GM18951 (cell line): ENCODE measurements around the gene TCHP.

Source experiments
- POLR2A ChIP-seq: IDR thresholded peaks from 4 replicates; pipeline ENCODE4 v1.6.1; 2011; ENCODE audit warnings: mild to moderate bottlenecking; ENCODE audit not compliant: insufficient read length, insufficient read depth; ENCODE audit errors: extremely low read depth
- in situ Hi-C: fragments of 300-500 bp; cut with MboI; formaldehyde crosslinking; loops from one replicate; pipeline ENCODE4 v1.12.0; 2022; ENCODE audit warnings: low sequenced_read_pairs, mixed read lengths, inconsistent platforms; ENCODE audit not compliant: unreplicated experiment

Gene TCHP

DNA sequence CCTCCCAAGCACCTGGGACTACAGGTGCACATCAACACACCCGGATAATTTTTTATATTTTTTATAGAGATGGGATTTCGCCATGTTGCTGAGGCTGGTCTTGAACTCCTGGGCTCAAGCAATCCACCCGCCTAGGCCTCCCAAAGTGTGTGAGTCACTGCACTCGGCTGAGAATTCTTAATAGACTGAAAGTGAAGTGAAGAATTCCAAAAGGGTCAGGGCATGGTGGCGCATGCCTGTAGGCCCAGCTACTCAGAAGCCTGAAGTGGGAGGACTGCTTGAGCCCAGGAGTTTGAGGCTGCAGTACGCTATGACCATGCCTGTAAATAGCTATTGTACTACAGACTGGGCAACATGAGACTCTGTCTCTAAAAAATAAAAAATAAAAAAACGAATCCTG, 43.7 kb downstream of the TCHP start:
- no peak for TF ChIP-seq POLR2A
- in situ Hi-C loops: no loop called here

DNA sequence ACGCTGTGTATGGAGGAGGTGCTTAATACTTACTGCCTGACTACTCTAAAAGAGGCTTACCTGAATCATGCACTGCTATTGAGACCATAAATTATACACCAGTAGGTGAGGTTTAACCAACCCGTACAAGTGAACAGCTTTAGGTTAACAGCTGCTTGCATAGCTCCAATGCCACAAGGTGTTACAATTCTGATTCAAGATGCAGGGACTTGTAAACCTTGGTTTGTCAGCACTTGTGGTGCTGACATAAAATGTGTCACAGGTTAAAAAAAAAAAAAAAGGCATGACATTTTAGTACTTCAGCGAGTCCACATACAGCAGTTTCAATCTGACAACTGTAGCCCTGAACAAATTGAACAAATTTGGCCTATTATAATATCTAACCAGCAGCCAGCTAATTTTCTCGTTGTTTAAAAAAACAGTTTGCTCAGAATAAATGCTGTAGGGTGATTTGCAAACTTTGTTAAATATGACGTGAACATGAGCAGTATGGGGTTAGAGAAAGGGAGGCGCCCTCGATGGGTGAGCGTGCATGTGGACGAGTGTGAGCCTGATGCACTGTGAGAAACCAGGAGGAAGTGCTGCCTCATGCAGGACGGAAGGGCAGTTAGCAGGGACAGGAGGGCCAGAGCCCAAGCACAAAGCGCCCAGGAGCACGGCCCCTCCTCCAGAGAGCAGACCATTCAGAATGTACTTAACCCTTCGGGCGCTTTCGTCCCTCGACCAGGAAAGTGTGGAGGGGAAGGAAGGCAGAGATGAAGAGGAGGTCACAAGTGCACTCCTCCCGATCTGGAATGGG, 44.7 kb downstream of the TCHP start:
- no peak for TF ChIP-seq POLR2A
- in situ Hi-C loops: no loop called here

- TF ChIP-seq POLR2A: no peak
- in situ Hi-C loops: no loop called here
These were observed 46.4 kb downstream of the TCHP start for GRCh38 chr12:109946505-109946904.

- in situ Hi-C loops: no loop called here
These were observed 46.8 kb downstream of the TCHP start for GRCh38 chr12:109946913-109947312.

GRCh38 chr12:109947521-109947920, 47.4 kb downstream of the TCHP start:
- in situ Hi-C loops: no loop called here
- TF ChIP-seq POLR2A: no peak

More at GRCh38 chr12:109946913-109947312, 46.8 kb downstream of the TCHP start:
- TF ChIP-seq POLR2A: no peak

- in situ Hi-C loops: no loop called here
- no peak for TF ChIP-seq POLR2A
These were observed 48.3 kb downstream of the TCHP start for GRCh38 chr12:109948368-109948767.

GRCh38 chr12:109949089-109949488, 49.0 kb downstream of the TCHP start:
- no peak for TF ChIP-seq POLR2A
- in situ Hi-C loops: no loop called here

- in situ Hi-C loops: no loop called here
- no peak for TF ChIP-seq POLR2A
These were observed 50.6 kb downstream of the TCHP start for GRCh38 chr12:109950625-109951024.

DNA sequence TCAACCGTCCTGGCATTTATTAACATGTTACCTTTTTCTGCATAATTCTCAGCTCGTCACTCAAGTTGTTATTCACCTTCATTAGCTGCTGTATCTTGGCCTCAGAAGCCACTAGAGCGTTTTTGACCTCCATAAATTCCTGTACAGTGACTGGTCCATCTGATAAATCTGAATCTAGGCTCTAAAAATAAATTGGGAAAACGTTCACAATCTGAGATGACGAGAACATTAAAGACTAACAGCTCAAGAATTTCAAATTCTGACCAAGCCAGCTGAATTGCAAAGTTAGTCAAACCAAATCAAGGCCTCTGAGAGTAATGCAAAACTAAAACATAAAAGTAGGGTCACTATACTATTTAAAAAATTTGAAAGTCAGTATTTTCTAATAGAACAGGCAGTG, 51.1 kb downstream of the TCHP start:
- in situ Hi-C loops: no loop called here
- no peak for TF ChIP-seq POLR2A

DNA sequence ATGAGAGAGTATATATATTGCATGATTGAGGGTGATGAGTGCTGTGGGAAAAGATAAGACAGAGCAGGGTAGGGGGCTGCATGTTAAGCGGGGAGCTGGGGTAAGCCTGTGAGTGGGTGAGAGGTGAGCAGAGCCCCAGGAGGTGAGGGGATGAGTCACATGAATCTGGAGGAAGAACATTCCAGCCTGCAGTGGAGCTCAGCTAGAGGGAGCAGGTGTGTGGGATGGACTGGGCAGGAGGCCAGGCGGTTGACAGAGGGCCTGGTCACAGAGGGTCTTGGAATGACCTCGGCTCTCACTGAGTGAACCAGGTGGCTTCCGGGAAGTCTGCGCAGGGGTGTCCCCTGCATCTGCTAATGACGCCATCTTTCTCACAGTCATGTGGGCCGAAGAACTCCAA, 51.7 kb downstream of the TCHP start:
- in situ Hi-C loops: no loop called here
- no peak for TF ChIP-seq POLR2A

DNA sequence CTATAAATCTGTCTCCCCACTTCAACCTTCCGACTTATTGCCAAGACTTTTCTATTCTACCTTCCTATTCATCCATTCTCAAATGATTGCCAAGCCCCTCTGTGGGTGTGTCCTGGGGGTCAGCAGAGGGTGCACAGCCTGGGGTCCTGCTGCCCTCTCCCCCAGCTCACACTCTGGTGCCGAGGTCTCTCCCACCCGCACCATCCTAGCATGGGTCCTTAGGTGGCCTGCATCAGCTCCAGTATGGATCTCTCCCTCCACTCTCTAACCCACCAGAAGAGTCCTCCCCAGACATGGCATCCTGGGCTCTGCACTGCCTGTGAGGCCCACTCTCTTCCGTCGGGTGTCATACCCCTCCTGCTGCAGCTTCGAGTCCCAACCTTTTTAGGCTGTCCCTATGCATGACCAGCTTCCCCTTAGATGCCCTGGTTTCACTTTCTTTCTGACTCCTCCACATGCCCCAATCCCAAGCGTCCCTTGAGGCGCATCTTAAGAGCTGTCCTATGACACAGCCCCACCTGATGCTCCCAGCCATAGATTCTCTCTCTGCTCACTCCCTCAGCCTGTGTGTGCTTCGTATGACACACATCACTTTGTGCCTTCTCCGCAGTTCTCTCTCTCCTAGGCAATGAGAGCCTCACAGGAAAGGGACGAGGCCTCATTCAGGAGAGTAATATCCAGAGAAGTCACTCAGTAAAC, 52.2 kb downstream of the TCHP start:
- in situ Hi-C loops: no loop called here
- no peak for TF ChIP-seq POLR2A

- in situ Hi-C loops: no loop called here
- no peak for TF ChIP-seq POLR2A
These were observed 52.8 kb downstream of the TCHP start for GRCh38 chr12:109952873-109953272.

DNA sequence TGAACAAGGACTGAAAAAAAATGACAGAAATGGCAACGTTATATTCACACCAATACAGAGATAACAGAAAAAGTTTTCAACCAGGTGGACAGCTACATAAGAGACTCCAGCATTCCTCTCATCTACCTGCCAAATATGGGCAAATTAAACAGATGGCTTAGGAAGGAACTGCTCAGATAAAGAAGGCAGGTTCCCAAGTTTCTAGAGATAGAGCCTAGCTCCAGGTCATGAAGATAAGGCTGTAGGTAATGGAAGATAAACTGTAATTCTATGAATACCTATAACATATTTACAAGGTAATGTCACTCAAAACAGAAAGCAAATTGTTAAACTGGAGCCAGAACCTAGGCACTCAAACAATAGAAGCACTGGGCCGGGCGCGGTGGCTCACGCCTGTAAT, 53.6 kb downstream of the TCHP start:
- no peak for TF ChIP-seq POLR2A
- in situ Hi-C loops: no loop called here

DNA sequence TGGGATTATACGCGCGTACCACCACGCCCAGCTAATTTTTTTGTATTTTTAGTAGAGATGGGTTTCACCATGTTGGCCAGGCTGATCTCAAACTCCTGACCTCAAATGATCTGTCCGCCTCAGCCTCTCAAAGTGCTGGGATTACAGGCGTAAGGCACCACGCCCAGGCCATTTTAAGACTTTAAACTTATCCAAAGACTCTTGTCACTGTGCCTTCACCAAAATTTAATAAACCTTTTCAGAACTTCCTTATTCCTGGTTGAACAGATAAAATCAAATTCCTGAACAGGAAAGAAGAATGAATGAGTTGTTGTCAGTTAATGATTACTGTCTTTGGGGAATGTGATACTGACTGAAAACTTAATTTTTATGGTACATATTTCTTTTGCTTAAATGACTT, 58.3 kb downstream of the TCHP start:
- TF ChIP-seq POLR2A: no peak
- in situ Hi-C loops: no loop called here

DNA sequence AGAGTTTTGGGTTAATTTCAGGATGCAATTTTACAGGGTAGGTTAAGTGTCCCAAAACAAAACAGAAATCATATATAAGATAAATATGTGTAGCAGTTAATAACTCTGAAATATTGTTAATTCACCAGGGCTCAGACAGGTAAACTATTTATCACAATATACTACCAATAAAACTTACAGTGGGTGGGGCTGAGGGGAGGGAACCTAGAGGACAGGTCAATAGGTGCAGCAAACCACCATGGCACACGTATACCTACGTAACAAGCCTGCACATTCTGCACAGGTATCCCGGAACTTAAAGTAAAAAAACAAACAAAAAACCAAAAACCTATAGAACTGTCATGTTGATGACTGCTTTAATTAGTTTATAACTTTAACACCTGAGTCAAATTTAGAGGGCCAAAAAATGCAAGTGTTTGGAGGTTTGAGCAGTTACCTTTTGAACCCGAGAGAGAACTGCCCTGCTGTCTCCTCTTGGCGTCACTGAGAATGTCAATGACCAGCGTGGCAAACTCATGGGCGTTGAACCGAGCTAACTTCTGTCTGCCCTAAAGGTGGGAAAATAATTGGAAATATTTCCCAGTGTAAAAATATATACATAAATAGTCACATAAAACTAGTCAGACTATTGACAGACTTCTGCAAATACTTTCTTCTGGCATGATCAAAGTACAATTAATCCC, 59.5 kb downstream of the TCHP start:
- in situ Hi-C loops: no loop called here
- no peak for TF ChIP-seq POLR2A
